Measurements from ENCODE around the gene CDK9.

DNA sequence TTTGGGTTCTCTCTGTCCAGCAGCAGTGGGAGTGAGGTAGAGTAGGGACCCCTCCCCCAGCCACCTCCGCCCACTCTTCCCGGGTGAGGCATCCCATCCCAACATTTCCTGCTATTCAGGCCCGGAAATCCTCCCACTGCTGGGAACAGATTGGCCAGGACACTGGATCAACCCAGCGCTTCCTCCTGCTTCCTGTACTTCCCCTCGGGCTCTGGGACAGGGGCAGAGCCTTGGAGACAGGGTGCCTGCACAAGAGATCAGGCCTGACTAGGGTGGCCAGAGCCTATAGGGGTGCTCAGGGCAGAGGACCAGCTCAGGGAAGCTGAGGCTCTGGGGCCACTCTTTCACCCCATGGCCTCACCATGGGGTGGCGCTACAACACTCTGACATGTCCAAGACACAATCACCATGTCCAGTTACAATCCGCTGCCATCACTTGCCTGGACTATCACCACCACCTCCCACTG lies 21.9 kb upstream of the CDK9 start:
- TF ChIP-seq, protein P1, sequence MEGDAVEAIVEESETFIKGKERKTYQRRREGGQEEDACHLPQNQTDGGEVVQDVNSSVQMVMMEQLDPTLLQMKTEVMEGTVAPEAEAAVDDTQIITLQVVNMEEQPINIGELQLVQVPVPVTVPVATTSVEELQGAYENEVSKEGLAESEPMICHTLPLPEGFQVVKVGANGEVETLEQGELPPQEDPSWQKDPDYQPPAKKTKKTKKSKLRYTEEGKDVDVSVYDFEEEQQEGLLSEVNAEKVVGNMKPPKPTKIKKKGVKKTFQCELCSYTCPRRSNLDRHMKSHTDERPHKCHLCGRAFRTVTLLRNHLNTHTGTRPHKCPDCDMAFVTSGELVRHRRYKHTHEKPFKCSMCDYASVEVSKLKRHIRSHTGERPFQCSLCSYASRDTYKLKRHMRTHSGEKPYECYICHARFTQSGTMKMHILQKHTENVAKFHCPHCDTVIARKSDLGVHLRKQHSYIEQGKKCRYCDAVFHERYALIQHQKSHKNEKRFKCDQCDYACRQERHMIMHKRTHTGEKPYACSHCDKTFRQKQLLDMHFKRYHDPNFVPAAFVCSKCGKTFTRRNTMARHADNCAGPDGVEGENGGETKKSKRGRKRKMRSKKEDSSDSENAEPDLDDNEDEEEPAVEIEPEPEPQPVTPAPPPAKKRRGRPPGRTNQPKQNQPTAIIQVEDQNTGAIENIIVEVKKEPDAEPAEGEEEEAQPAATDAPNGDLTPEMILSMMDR (IDR thresholded peaks at IDR 0.05) = peak in 2 of 3 experiments; percentile 28 to 37
- peak; percentile 67 for TF ChIP-seq EP300 (IDR thresholded peaks at IDR 0.05)
- TF ChIP-seq POLR2A (IDR thresholded peaks at IDR 0.05; ENCODE audit: low read depth) = no peak

Data from esophagus muscularis mucosa (tissue), 4 donors.